ENCODE results near the gene MYL7. TPM values are rescaled to one million over a fixed set of nuclear protein-coding genes. Genes with fewer than 3 reads are reported as not detected.

Gene MYL7
- total and polyA plus RNA-seq, 9 of the 15 experiments (the other 6 are each of a cell fraction or from before 2014, with no cell fraction given): not detected

GRCh38 chr7:44123190-44124003 lies 17.7 kb downstream of the MYL7 start, which contains the start of gene POLD2 (continued):
- no peak; the same call in 1 of the 2 replicates for TF ChIP-seq OTX1 (CRISPR knock-in tag; IDR thresholded peaks at IDR 0.05)
- TF ChIP-seq TCF7L2 (IDR thresholded peaks at IDR 0.05; ENCODE audit: low read depth, low read length): no peak
- no peak for TF ChIP-seq CREB5 (CRISPR knock-in tag; IDR thresholded peaks at IDR 0.05)
- peak; percentile 8; the same call in 1 of the 2 replicates for TF ChIP-seq KDM2B (CRISPR knock-in tag; IDR thresholded peaks at IDR 0.05)
- no peak for TF ChIP-seq TFE3 (CRISPR knock-in tag; IDR thresholded peaks at IDR 0.05)
- TF ChIP-seq SIN3A (IDR thresholded peaks at IDR 0.05; ENCODE audit: borderline replicate concordance in 2 of 2, control insufficient read depth in 1 of 2, low read depth in 2 of 2, low read length in 2 of 2): peak; percentile 57 to 60; a peak in 1 of 4 replicates
- no peak for TF ChIP-seq NELFE (IDR thresholded peaks at IDR 0.05; ENCODE audit: insufficient read depth, insufficient read length)
- no peak for TF ChIP-seq ZNF740 (CRISPR knock-in tag; IDR thresholded peaks at IDR 0.05)
- TF ChIP-seq ZNF740 (tag; IDR thresholded peaks at IDR 0.05): no peak
- TF ChIP-seq BRD4 (IDR thresholded peaks at IDR 0.05): no peak
- no peak for TF ChIP-seq DACH1 (IDR thresholded peaks at IDR 0.05; ENCODE audit: partially characterized antibody)
- no peak for TF ChIP-seq SIRT6 (IDR thresholded peaks at IDR 0.05; ENCODE audit: low read depth, low read length)
- TF ChIP-seq CREB3 (tag; conservative IDR thresholded peaks at IDR 0.05; ENCODE audit: low read depth): no peak
- TF ChIP-seq SNIP1 (IDR thresholded peaks at IDR 0.05; ENCODE audit: low read depth): no peak
- peak; percentile 43 to 93 (median 85) for TF ChIP-seq YY1 (IDR thresholded peaks at IDR 0.05; ENCODE audit: borderline replicate concordance in 1 of 3, control insufficient read depth in 1 of 3, extremely low read depth in 1 of 3, insufficient read depth in 3 of 3, insufficient read length in 1 of 3, insufficient replicate concordance in 2 of 3, low read depth in 1 of 3, low read length in 2 of 3)
- no peak for TF ChIP-seq KLF16 (IDR thresholded peaks at IDR 0.05)
- TF ChIP-seq BACH1 (tag; IDR thresholded peaks at IDR 0.05): no peak
- no peak for TF ChIP-seq STAT5A (IDR thresholded peaks at IDR 0.05; ENCODE audit: borderline replicate concordance, low read length)
- peak; percentile 82; the same call in 1 of the 2 replicates for TF ChIP-seq L3MBTL2 (IDR thresholded peaks at IDR 0.05)
- no peak for TF ChIP-seq RAD21 (CRISPR knock-in tag; conservative IDR thresholded peaks at IDR 0.05 in 1 of 2, IDR thresholded peaks at IDR 0.05 in 1 of 2)
